ENCODE data around the gene SLC17A2.

The SLC17A2 gene

DNA sequence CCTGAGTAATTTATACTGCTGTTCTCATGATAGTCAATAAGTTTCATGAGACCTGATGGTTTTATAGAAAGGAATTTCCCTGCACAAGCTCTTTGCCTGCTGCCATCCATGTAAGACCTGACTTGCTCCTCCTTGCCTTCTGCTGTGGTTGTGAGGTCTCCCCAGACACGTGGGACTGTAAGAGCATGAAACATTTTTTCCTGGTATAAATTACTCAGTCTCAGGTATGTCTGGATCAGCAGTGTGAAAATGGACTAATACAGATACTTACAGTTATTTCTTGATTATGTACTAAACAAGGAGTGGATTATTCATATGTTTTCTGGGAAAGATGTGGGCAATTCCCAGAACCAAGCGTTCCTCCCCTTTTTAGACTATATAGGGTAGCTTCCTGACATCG, 30.2 kb upstream of the SLC17A2 start:
- TF ChIP-seq, protein P1, sequence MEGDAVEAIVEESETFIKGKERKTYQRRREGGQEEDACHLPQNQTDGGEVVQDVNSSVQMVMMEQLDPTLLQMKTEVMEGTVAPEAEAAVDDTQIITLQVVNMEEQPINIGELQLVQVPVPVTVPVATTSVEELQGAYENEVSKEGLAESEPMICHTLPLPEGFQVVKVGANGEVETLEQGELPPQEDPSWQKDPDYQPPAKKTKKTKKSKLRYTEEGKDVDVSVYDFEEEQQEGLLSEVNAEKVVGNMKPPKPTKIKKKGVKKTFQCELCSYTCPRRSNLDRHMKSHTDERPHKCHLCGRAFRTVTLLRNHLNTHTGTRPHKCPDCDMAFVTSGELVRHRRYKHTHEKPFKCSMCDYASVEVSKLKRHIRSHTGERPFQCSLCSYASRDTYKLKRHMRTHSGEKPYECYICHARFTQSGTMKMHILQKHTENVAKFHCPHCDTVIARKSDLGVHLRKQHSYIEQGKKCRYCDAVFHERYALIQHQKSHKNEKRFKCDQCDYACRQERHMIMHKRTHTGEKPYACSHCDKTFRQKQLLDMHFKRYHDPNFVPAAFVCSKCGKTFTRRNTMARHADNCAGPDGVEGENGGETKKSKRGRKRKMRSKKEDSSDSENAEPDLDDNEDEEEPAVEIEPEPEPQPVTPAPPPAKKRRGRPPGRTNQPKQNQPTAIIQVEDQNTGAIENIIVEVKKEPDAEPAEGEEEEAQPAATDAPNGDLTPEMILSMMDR (conservative IDR thresholded peaks at IDR 0.05), result no peak
- H3K27ac ChIP-seq, result no peak overlapping the region

DNA sequence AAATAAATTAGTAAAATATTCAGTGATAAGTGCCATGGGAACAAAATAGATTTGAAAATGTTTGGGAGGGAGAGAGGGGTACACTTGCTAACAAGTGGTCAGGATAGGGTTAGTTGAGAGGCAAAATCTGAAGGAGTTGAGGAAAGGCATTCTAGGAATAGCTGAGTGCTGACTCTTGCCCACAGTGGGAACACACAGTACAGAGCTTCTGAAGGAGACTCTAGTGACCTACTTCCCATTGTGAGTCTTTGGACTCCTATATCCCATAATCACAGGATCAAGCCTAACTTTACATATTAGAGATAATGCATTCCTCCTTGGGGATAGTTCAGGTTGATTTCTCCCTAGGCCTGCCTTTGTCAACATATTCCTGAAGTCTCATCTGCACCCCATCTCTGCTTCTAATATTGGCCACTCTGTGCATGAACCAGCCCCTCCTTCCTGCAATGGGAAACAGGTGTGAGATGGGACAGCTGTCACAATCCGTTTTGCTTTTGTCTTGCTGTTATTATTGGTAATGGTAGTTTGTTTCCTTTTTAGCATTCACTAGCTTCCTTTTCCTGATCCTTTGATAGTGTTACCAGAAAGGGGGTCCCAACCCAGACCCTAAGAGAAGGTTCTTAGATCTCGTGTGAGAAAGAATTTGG, 29.5 kb upstream of the SLC17A2 start:
- no peak overlapping the region for H3K27ac ChIP-seq
- TF ChIP-seq, protein P1 (conservative IDR thresholded peaks at IDR 0.05), result no peak

DNA sequence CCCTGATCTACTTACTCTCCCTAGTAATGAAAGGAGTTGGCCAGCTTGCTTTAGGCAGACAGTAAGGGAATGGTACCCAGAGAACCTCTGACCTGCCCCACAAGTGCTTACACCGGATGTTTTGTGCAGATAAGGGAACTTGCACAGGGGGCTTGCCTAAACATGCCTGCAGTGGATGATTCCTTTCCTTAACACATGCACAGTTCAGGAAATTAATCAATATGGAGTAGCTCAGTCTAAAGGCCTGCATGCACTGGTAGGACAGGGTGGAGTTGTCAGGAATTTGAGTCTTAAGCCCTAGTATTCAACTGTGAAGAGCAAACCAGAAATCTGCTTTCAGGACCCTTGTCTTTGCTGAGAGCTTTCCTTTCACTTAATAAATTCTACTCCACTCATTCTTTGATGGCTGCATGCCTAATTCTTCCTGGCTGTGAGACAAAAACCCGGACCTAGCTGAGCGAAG, 28.2 kb upstream of the SLC17A2 start:
- no peak overlapping the region for H3K27ac ChIP-seq
- TF ChIP-seq, protein P1 (conservative IDR thresholded peaks at IDR 0.05), result no peak

DNA sequence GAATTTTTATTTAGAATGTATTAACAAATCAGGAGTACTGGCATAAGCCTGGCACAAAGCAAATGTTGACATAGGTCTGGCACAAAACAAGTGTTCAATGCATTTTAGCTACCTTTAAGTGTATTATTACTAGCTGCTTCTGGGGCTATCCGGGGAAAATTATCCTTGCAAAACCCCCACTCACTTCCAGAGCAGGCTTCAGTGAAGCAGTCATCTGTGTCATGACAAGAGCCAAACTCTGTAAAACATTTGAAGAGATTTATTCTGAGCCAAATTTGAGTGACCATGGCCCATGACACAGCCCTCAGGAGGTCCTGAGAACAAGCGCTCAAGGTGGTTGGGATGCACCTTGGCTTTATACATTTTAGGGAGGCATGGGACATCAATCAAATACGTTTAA, 25.7 kb upstream of the SLC17A2 start:
- H3K27ac ChIP-seq, result no peak overlapping the region
- TF ChIP-seq, protein P1 (conservative IDR thresholded peaks at IDR 0.05), result no peak

DNA sequence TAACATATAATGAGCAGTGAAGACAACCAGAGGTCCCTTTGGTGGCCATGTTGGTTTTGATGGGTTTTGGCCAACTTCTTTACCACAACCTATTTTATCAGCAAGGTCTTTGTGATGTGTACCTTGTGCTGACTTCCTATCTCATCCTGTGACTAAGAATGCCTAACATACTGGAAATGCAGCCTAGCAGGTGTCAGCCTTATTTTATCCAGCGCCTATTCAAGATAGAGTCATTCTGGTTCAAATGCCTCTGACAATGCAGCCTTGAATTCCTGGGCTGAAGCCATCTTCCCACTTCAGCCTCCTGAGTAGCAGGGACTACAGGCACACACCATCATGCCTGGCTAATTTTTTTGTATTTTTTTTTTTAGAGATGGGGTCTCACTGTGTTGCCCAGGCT, 24.3 kb upstream of the SLC17A2 start:
- TF ChIP-seq, protein P1 (conservative IDR thresholded peaks at IDR 0.05), result no peak
- H3K27ac ChIP-seq, result no peak overlapping the region

DNA sequence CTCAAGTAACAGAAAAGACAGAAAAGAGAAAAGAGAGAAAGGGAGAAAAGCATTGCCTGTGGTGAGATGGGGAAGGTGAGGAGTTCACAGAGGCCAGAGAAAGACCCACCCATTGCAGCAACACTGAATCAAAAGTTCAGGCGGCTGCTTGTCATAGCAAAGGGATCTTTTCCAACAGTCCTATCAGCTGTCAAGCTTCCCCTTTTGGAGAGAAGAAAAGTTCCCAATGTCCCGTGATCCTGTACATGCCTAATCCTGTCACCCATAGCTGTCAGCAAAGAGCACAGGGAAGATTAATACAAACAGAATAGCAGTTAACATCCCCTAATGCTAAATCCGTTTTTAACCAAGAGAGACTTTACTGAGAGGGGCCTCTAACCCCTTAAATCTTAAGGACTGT, 23.2 kb upstream of the SLC17A2 start:
- TF ChIP-seq, protein P1 (conservative IDR thresholded peaks at IDR 0.05), result no peak
- H3K27ac ChIP-seq, result no peak overlapping the region

DNA sequence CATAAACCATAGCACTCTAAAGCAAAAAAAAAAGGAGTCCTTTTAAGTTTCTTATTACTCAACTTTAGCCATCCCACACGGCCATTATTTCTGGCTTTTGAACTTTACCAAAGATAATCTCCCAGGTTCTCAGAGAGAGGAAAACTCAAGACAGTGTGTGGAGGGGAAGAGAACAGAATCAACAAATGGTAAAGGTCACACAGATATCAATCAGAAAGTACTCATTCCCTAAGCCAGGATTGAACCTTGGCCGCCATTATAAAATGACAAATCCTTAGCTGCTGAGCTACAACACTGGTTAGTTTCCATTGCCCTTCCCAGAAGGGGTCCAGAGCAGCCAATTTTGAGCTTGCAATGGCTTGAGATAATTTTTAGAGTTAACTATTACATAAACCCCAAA, 22.0 kb upstream of the SLC17A2 start:
- TF ChIP-seq, protein P1 (conservative IDR thresholded peaks at IDR 0.05), result no peak
- H3K27ac ChIP-seq, result no peak overlapping the region

Measured in VCaP (cell line).